H9 (cell line): Measurements from ENCODE around the gene NDST1. TPM values are rescaled to one million over a fixed set of nuclear protein-coding genes. Genes with fewer than 3 reads are reported as not detected.

Experiments
- DNase-seq: peaks from one replicate; pipeline ENCODE4 v3.0.0-alpha.2; 2017
- H2AFZ ChIP-seq: one replicate; pipeline ENCODE4 v1.6.1; 2013; ENCODE audit warnings: mild to moderate bottlenecking, low read length, control low read depth, moderate library complexity
- H2AK5ac ChIP-seq: 2 replicates; pipeline ENCODE4 v1.6.1; 2013; ENCODE audit warnings: low read length, control low read depth, mixed read lengths; ENCODE audit not compliant: insufficient read length
- H2BK120ac ChIP-seq: one replicate; pipeline ENCODE4 v1.6.1; 2013; ENCODE audit warnings: low read depth, mild to moderate bottlenecking, low read length, control low read depth, inconsistent platforms; ENCODE audit not compliant: poor library complexity, severe bottlenecking
- H2BK12ac ChIP-seq: 2 replicates; pipeline ENCODE4 v1.6.1; 2013; ENCODE audit warnings: low read length, control low read depth, mixed read lengths, low read depth; ENCODE audit not compliant: insufficient read length
- H2BK15ac ChIP-seq: 2 replicates; pipeline ENCODE4 v1.6.1; 2013; ENCODE audit warnings: low read depth, low read length, control low read depth
- H2BK20ac ChIP-seq: one replicate; pipeline ENCODE4 v1.6.1; 2013; ENCODE audit warnings: low read depth, mild to moderate bottlenecking, low read length, control low read depth, inconsistent platforms; ENCODE audit not compliant: poor library complexity, severe bottlenecking
- H2BK5ac ChIP-seq: 2 replicates; pipeline ENCODE4 v1.6.1; 2013; ENCODE audit warnings: low read length, control low read depth, mixed read lengths; ENCODE audit not compliant: insufficient read length
- H3K14ac ChIP-seq: 2 replicates; pipeline ENCODE4 v1.6.1; 2013; ENCODE audit warnings: low read length, control low read depth; ENCODE audit not compliant: insufficient read depth
- H3K18ac ChIP-seq: 2 replicates; pipeline ENCODE4 v1.6.1; 2013; ENCODE audit warnings: low read depth, mild to moderate bottlenecking, mixed read lengths, low read length, control low read depth; ENCODE audit not compliant: insufficient read length
- H3K23ac ChIP-seq: 2 replicates; pipeline ENCODE4 v1.6.1; 2013; ENCODE audit warnings: low read length, control low read depth, mixed read lengths, low read depth; ENCODE audit not compliant: insufficient read length
- H3K23me2 ChIP-seq: 2 replicates; pipeline ENCODE4 v1.6.1; 2013; ENCODE audit warnings: low read depth, mild to moderate bottlenecking, mixed read lengths, low read length, control low read depth; ENCODE audit not compliant: insufficient read length, poor library complexity, severe bottlenecking
- H3K27ac ChIP-seq: 2 replicates; pipeline ENCODE4 v1.5.1; 2013; ENCODE audit warnings: low read length, control low read depth, mixed read lengths, low read depth; ENCODE audit not compliant: insufficient read length
- H3K27me3 ChIP-seq: 2 replicates; pipeline ENCODE4 v1.6.1; 2013; ENCODE audit warnings: low read length, control low read depth, inconsistent platforms; ENCODE audit not compliant: insufficient read depth
- H3K4ac ChIP-seq: 2 replicates; pipeline ENCODE4 v1.6.1; 2013; ENCODE audit warnings: low read depth, mild to moderate bottlenecking, control low read depth, inconsistent platforms, low read length, moderate library complexity
- H3K4me1 ChIP-seq: 2 replicates; pipeline ENCODE4 v1.6.1; 2013; ENCODE audit warnings: low read length, control low read depth, inconsistent platforms; ENCODE audit not compliant: insufficient read depth
- H3K4me2 ChIP-seq: 2 replicates; pipeline ENCODE4 v1.6.1; 2013; ENCODE audit warnings: low read length, control low read depth, mixed read lengths; ENCODE audit not compliant: insufficient read length, insufficient read depth
- H3K56ac ChIP-seq: 2 replicates; pipeline ENCODE4 v1.6.1; 2013; ENCODE audit warnings: low read depth, mild to moderate bottlenecking, mixed read lengths, low read length, control low read depth; ENCODE audit not compliant: insufficient read length
- H3K79me1 ChIP-seq: 2 replicates; pipeline ENCODE4 v1.6.1; 2013; ENCODE audit warnings: low read depth, mild to moderate bottlenecking, moderate library complexity, low read length, control low read depth, inconsistent platforms; ENCODE audit not compliant: insufficient read depth, poor library complexity, severe bottlenecking
- H3K79me2 ChIP-seq: 2 replicates; pipeline ENCODE4 v1.6.1; 2013; ENCODE audit warnings: low read length, control low read depth, inconsistent platforms; ENCODE audit not compliant: insufficient read depth
- H3K9ac ChIP-seq: 2 replicates; pipeline ENCODE4 v1.6.1; 2013; ENCODE audit warnings: low read length, control low read depth, mixed read lengths; ENCODE audit not compliant: insufficient read length; ENCODE audit errors: extremely low read depth
- H3K9me3 ChIP-seq: one replicate; pipeline ENCODE4 v1.6.1; 2013; ENCODE audit warnings: low read depth, low read length, inconsistent platforms; ENCODE audit not compliant: control insufficient read depth
- H3T11ph ChIP-seq: one replicate; pipeline ENCODE4 v1.6.1; 2013; ENCODE audit warnings: mild to moderate bottlenecking, low read length, control low read depth, inconsistent platforms
- H4K20me1 ChIP-seq: one replicate; pipeline ENCODE4 v1.6.1; 2013; ENCODE audit not compliant: control insufficient read depth, insufficient read length, insufficient read depth
- H4K5ac ChIP-seq: 2 replicates; pipeline ENCODE4 v1.6.1; 2013; ENCODE audit warnings: low read depth, mild to moderate bottlenecking, mixed read lengths, low read length, control low read depth; ENCODE audit not compliant: insufficient read length
- H4K8ac ChIP-seq: replicated peaks from 2 replicates; pipeline ENCODE4 v1.6.1; 2013; ENCODE audit warnings: low read length, control low read depth, mixed read lengths, low read depth; ENCODE audit not compliant: insufficient read length
- H4K91ac ChIP-seq: 2 replicates; pipeline ENCODE4 v1.6.1; 2013; ENCODE audit warnings: low read depth, mild to moderate bottlenecking, moderate library complexity, mixed read lengths, low read length, control low read depth; ENCODE audit not compliant: insufficient read length
- H3K27ac Mint-ChIP-seq, 3 experiments: 2 replicates in 2 of 3; 3 replicates in 1 of 3; pipeline ENCODE4 v1.8.0; 2020 to 2021; ENCODE audit warnings: mixed read lengths in 3 of 3, mild to moderate bottlenecking in 1 of 3, moderate library complexity in 1 of 3
- H3K27me3 Mint-ChIP-seq: 2 replicates; pipeline ENCODE4 v1.8.0; 2021; ENCODE audit warnings: low read depth, mild to moderate bottlenecking, moderate library complexity, mixed read lengths
- H3K36me3 Mint-ChIP-seq, 3 experiments: 2 replicates in 2 of 3; 3 replicates in 1 of 3; pipeline ENCODE4 v1.8.0; 2020 to 2021; ENCODE audit warnings: low read depth in 3 of 3, mixed read lengths in 3 of 3; ENCODE audit not compliant: insufficient read depth in 1 of 3
- H3K4me1 Mint-ChIP-seq, 2 experiments: 2 replicates each; pipeline ENCODE4 v1.8.0; 2020; ENCODE audit warnings: mixed read lengths in 2 of 2
- H3K4me3 Mint-ChIP-seq, 2 experiments: 2 replicates in 1 of 2; 3 replicates in 1 of 2; pipeline ENCODE4 v1.8.0; 2020 to 2021; ENCODE audit warnings: mild to moderate bottlenecking in 2 of 2, mixed read lengths in 2 of 2, moderate library complexity in 1 of 2
- H3K9me3 Mint-ChIP-seq, 2 experiments: 2 replicates in 1 of 2; 3 replicates in 1 of 2; pipeline ENCODE4 v1.8.0; 2020; ENCODE audit warnings: mild to moderate bottlenecking in 2 of 2, mixed read lengths in 2 of 2, moderate library complexity in 1 of 2
- CTCF ChIP-seq: fragments of 200-600 bp; sonication (generic); conservative IDR thresholded peaks from 3 replicates; pipeline ENCODE4 v1.8.0; 2021; ENCODE audit warnings: antibody characterized with exemption, mild to moderate bottlenecking
- WGBS: extraction: QIAGEN DNeasy Blood & Tissue Kit; methylation state at CpG from one replicate; pipeline ENCODE4 v1.1.7; 2013; ENCODE audit warnings: missing lambda C conversion rate, low lambda C conversion rate, mixed read lengths; ENCODE audit not compliant: insufficient read length; ENCODE audit errors: extremely low coverage; 5-methylcytosine and 5-hydroxymethylcytosine counted together
- total RNA-seq: library from RNA; stranded (reverse); gene quantifications from 2 replicates; pipeline ENCODE4 v1.2.1, GENCODE V29; 2021

The NDST1 gene
- total RNA-seq, 1 experiment from 2014 or later = 65.5 TPM

- Histone ChIP-seq H4K91ac (no peak overlapping the region), H4K20me1 (no peaks in the 10 kb centered on the region), H3K9me3 (no peaks in the 10 kb centered on the region), H2AFZ (no peak overlapping the region), H3K27ac (no peak overlapping the region), H2BK120ac (no peak overlapping the region), H2BK5ac (no peak overlapping the region), H2BK15ac (no peak overlapping the region), H3K23me2 (no peaks in the 10 kb centered on the region), H3K79me1 (no peaks in the 10 kb centered on the region), H3K4ac (no peak overlapping the region), H3K79me2 (no peaks in the 10 kb centered on the region), H4K8ac (no peak overlapping the region), H2AK5ac (no peak overlapping the region), H3K4me1 (no peaks in the 10 kb centered on the region), H3K27me3 (no peaks in the 10 kb centered on the region), H3T11ph (no peak overlapping the region), H2BK12ac (no peak overlapping the region), H4K5ac (no peak overlapping the region), H3K23ac (no peak overlapping the region), H3K4me2 (no peak overlapping the region), H3K56ac (no peak overlapping the region), H3K18ac (no peak overlapping the region), H3K9ac (no peak overlapping the region), H3K14ac (no peak overlapping the region), H2BK20ac (no peak overlapping the region)
- no peak for TF ChIP-seq CTCF
- Mint-ChIP-seq H3K27ac (no peak overlapping the region), H3K4me3 (no peak overlapping the region), H3K36me3 (peaks cover 21 to 65% (median 64%) of the 10 kb centered on the region in 3 experiments; a peak in 6 of 7 replicates), H3K9me3 (no peaks in the 10 kb centered on the region; a peak in 1 of 5 replicates), H3K4me1 (no peaks in the 10 kb centered on the region), H3K27me3 (no peaks in the 10 kb centered on the region)
- no CpG with 5 or more reads among the region's 8 CpGs for WGBS
- DNase-seq = no peak
Measured at GRCh38 chr5:150550286-150550685, 42.4 kb downstream of the NDST1 start.
